Adrenal gland (tissue), 12 donors: Measurements from ENCODE around the gene SLC29A3. TPM values are rescaled to one million over a fixed set of nuclear protein-coding genes. Genes with fewer than 3 reads are reported as not detected.
A peak's percentile ranks its signal among the peaks of the same experiment; 100 is the strongest.

ENCODE experiments used
- DNase-seq, 7 donors: peaks; one replicate each; pipeline ENCODE4 v3.0.0-alpha.2; 2019 to 2020
- H3K27ac ChIP-seq, 5 donors: fragments of 200-600 bp; sonication (generic) in 4 of 5; 1 replicate in 3 of 5; 2 replicates in 2 of 5; pipeline versions ENCODE4 v1.5.1 to v1.8.0; 2016 to 2020; ENCODE audit warnings: mild to moderate bottlenecking in 1 of 5
- H3K27me3 ChIP-seq: fragments of 200-600 bp; 2 replicates; pipeline ENCODE4 v1.8.0; 2021
- H3K36me3 ChIP-seq, 2 donors: fragments of 200-600 bp; replicated peaks in 1 of 2; 1 replicate in 1 of 2; 2 replicates in 1 of 2; pipeline versions ENCODE4 v1.5.1 to v1.8.0; 2018 to 2022
- H3K4me1 ChIP-seq, 2 donors: fragments of 200-600 bp; replicated peaks in 1 of 2; 1 replicate in 1 of 2; 2 replicates in 1 of 2; pipeline versions ENCODE4 v1.5.1 to v1.8.0; 2018 to 2021
- H3K4me3 ChIP-seq, 4 donors: fragments of 200-600 bp; sonication (generic) in 3 of 4; one replicate each; pipeline ENCODE4 v1.5.1; 2016 to 2018
- H3K9me3 ChIP-seq, 3 donors: fragments of 200-600 bp; sonication (generic) in 1 of 3; replicated peaks in 1 of 3; 1 replicate in 2 of 3; 2 replicates in 1 of 3; pipeline versions ENCODE4 v1.5.1 to v1.8.0; 2016 to 2021
- POLR2A ChIP-seq, 2 donors: fragments of 450-650 bp; IDR thresholded peaks; one replicate each; pipeline ENCODE4 v1.6.1; 2017; ENCODE audit warnings: antibody characterized with exemption in 2 of 2, mild to moderate bottlenecking in 2 of 2, moderate library complexity in 1 of 2
- WGBS, 4 donors: extraction: QIAGEN DNeasy Blood & Tissue Kit in 2 of 4; methylation state at CpG; one replicate each; pipeline versions ENCODE4 v1.1.5 to v1.1.7; 2013 to 2017; 5-methylcytosine and 5-hydroxymethylcytosine counted together
- intact Hi-C, 2 donors: fragments of 100-400 bp; cut with DNase I; formaldehyde crosslinking; loops; one replicate each; pipeline versions ENCODE4 v1.14.1 to v1.15.0; 2022 to 2023
- polyA plus RNA-seq, 3 donors: library from polyadenylated mRNA; stranded (reverse); fragments of 200-250 nt in 2 of 3; fragments of 350-450 nt in 1 of 3; fragmentation: Illumina TruSeq in 1 of 3; extraction: RNeasy Lipid Tissue Mini Kit (QIAGEN cat#74804) in 1 of 3; gene quantifications; one replicate each; pipeline ENCODE4 v1.2.3, GENCODE V29; 2013 to 2014
- total RNA-seq, 9 donors: library from RNA; depleted of rRNA in 4 of 9; stranded (reverse); fragments of >200 nt in 4 of 9; fragments of 120-200 nt in 1 of 9; fragmentation: NEBNext Ultra II Directional in 1 of 9; extraction: Animal tissue kit (Norgen Biotek cat#: 25700) in 1 of 9; gene quantifications; one replicate each; pipeline versions ENCODE4 v1.1.0 to v1.2.4, GENCODE V29; 2013 to 2023
- TF ChIP-seq, protein P1 (sequence below), 6 experiments: fragments of 450-650 bp in 4 of 6; fragments of 200-600 bp in 2 of 6; sonication (generic) in 1 of 6; IDR thresholded peaks; 1 replicate in 5 of 6; 2 replicates in 1 of 6; pipeline versions ENCODE4 v1.5.1 to v1.8.0; 2016 to 2021; ENCODE audit warnings: antibody characterized with exemption in 6 of 6, mild to moderate bottlenecking in 2 of 6, moderate library complexity in 1 of 6
- donor health status: healthy with polysubstance abuse.
- donor health status: Bipolar disorder and iron deficiency.
- donor health status: DM: yes; HTN: yes; CAD: no.
- donor health status: DM: no; HTN: no; CAD: no.
- donor health status: DM: no; HTN: no; CAD: no.
- donor health status: DM: yes; HTN: yes; CAD: no.

SLC29A3 gene
- total and polyA plus RNA-seq, 12 donors, result 1.4 to 19.0 (median 3.9) TPM

DNA sequence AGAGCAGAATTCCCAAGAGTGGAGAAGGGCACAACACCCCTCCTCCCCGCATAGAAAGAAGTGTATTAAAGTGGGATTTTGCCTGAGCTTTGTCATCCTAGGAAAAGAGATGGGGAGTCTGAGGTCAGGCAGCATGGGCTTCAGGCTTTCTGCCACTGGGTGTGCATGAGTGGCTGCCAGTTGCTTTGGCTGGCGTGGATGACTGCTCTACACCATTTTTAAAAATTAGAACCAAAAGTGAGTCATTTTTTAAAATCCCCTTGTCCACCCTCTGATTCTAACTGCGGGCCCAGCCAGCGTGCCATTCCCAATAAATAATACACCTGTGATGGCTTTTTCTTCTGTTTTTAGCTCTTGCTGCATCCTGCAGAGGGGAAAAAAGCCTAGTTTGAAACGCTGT lies 13.4 kb downstream of the SLC29A3 start:
- Histone ChIP-seq H3K27me3 (no peaks in the 10 kb centered on the region), H3K4me1 (peaks cover 0 to 6% of the 10 kb centered on the region in 2 donors), H3K4me3 (no peak overlapping the region), H3K9me3 (no peaks in the 10 kb centered on the region), H3K36me3 (no peaks in the 10 kb centered on the region), H3K27ac (no peak overlapping the region)
- intact Hi-C loops, result no loop called here
- TF ChIP-seq POLR2A (IDR thresholded peaks at IDR 0.05), result no peak
- TF ChIP-seq, protein P1, sequence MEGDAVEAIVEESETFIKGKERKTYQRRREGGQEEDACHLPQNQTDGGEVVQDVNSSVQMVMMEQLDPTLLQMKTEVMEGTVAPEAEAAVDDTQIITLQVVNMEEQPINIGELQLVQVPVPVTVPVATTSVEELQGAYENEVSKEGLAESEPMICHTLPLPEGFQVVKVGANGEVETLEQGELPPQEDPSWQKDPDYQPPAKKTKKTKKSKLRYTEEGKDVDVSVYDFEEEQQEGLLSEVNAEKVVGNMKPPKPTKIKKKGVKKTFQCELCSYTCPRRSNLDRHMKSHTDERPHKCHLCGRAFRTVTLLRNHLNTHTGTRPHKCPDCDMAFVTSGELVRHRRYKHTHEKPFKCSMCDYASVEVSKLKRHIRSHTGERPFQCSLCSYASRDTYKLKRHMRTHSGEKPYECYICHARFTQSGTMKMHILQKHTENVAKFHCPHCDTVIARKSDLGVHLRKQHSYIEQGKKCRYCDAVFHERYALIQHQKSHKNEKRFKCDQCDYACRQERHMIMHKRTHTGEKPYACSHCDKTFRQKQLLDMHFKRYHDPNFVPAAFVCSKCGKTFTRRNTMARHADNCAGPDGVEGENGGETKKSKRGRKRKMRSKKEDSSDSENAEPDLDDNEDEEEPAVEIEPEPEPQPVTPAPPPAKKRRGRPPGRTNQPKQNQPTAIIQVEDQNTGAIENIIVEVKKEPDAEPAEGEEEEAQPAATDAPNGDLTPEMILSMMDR (IDR thresholded peaks at IDR 0.05), result no peak
- 92 to 95% (median 93%) methylated on average over 5 of the region's 5 CpGs for WGBS, 4 donors
- no peak for DNase-seq

DNA sequence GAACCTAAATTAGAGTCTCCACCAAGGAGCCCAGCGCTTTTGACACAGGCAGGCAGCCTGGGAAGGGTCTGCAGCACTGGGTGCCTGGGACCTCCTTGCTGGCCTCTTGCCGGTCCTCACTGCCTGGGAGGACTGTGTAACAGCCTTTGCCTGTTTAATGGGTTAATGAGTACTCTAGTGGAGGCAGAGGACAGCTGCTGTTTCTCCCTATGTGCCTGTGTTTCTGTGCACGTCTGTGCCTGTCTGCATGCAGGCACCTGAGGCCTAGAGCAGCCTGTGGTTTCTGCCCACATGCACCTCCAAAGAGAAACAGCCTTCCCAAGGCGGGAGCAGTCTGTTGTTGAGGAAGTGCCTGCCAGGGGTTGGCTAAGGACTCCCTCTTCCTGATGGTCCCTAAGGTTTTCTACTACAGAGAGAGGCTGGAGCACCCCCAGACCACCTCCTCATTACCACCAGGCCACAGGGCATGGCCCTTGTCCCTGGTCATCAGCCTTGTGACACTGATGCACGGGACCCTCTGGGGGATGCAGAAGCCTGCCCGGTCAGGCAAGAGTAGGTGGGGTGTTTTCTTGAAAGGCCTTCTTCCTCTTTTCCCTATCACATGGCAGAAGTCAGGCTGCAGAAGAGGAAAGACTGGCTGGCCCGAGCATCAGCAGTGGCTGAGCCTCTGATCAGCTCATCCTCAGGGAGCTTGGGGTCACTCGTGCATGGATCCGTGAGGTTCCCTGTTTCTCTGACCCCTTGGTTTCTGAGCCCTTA lies 14.2 kb downstream of the SLC29A3 start:
- no peak overlapping the region for H3K4me3 ChIP-seq
- peak overlapping the region in 1 of 5 donors; percentile 12 for H3K27ac ChIP-seq
- TF ChIP-seq, protein P1 (IDR thresholded peaks at IDR 0.05), result no peak
- no peak for TF ChIP-seq POLR2A (IDR thresholded peaks at IDR 0.05)
- no peaks in the 10 kb centered on the region for H3K36me3 ChIP-seq
- no peaks in the 10 kb centered on the region for H3K9me3 ChIP-seq
- WGBS, 4 donors, result 75 to 83% (median 78%) methylated on average over 7 to 9 of the region's 9 CpGs
- intact Hi-C loops, result no loop called here
- peak in 1 of 7 donors; percentile 24 for DNase-seq
- H3K4me1 ChIP-seq, result peaks cover 0 to 6% of the 10 kb centered on the region in 2 donors
- H3K27me3 ChIP-seq, result no peaks in the 10 kb centered on the region

DNA sequence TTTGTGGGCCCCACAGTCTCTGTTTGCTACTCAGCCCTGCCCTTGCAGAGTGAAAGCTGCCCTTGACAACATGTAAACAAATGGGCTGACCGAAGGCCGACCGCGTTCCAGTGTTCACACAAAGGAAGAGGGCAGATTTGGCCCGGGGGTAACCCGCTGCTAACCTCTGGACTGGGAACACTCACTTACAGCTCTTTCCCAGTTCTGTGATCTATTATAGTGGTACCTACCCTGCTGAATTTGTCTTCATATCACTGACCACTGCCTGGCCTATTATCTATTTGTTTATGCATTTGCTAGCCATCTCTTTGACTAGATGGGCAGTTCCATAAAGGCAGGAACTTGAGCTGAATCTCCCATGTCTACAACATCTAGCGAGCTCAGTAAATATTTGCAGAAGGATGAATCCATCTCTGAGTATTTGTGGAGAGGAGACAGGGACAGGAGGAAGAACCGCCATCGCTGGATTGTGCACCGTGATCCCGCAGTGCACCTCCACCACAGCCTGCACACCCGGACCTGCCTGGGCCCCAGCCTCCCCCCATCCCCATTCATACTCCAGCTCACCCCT lies 15.2 kb downstream of the SLC29A3 start:
- Histone ChIP-seq H3K36me3 (no peaks in the 10 kb centered on the region), H3K9me3 (no peaks in the 10 kb centered on the region), H3K27me3 (no peaks in the 10 kb centered on the region), H3K4me3 (no peak overlapping the region), H3K27ac (no peak overlapping the region), H3K4me1 (peaks cover 0 to 6% of the 10 kb centered on the region in 2 donors)
- no peak for DNase-seq
- intact Hi-C loops, result no loop called here
- TF ChIP-seq, protein P1 (IDR thresholded peaks at IDR 0.05), result no peak
- TF ChIP-seq POLR2A (IDR thresholded peaks at IDR 0.05), result no peak
- WGBS, 4 donors, result 77 to 86% (median 84%) methylated on average over 12 of the region's 12 CpGs

DNA sequence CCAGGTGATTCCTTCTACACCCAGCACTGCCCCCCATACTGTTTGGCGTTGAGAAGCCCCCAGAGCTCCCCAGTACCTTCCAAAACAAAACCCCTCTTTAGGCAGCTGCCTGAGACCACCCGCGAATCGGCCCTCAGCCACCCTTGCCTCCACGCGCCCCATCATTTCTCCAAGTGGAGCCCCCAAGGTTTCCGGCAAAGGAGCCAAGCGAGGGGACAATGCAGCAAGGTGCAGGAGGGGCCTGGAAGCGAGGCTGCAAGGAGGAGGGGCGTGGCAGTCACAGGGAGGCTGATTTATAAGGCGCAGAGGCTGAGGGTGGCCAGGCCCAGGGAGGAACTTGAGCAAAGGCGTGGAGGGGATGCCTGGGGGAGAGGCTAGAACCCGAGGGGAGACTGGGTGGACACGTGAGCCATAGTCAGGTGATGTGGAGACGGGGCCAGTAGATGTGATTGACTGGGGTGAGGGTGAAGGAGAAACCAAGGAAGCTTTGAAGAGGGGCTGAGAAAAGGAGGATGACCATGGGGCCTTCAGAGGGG lies 16.2 kb downstream of the SLC29A3 start:
- H3K4me3 ChIP-seq, result no peak overlapping the region
- no peaks in the 10 kb centered on the region for H3K9me3 ChIP-seq
- H3K27ac ChIP-seq, result no peak overlapping the region
- intact Hi-C loops, result no loop called here
- WGBS, 4 donors, result 90 to 93% (median 90%) methylated on average over 15 of the region's 15 CpGs
- DNase-seq, result no peak
- H3K27me3 ChIP-seq, result no peaks in the 10 kb centered on the region
- TF ChIP-seq POLR2A (IDR thresholded peaks at IDR 0.05), result no peak
- TF ChIP-seq, protein P1 (IDR thresholded peaks at IDR 0.05), result no peak
- peaks cover 0 to 6% of the 10 kb centered on the region in 2 donors for H3K4me1 ChIP-seq
- no peaks in the 10 kb centered on the region for H3K36me3 ChIP-seq
